Measurements from ENCODE around the gene GSTK1. TPM values are rescaled to one million over a fixed set of nuclear protein-coding genes. Genes with fewer than 3 reads are reported as not detected.
"Not testable (repeated sequence)": the region's sequence is repeated elsewhere in the genome, so short reads cannot be mapped to it uniquely, and the experiment has no call there.

Gene GSTK1
- total RNA-seq, 6 donors from 2014 or later, result 140 to 194 (median 158) TPM

- H3K4me1 ChIP-seq, result peaks cover 18 to 40% (median 25%) of the 10 kb centered on the region in 4 donors
- ATAC-seq (ENCODE audit: low FRiP score in 2 of 2) (no peak), DNase-seq (no peak)
- no peaks in the 10 kb centered on the region for H3K9me3 ChIP-seq
- no peaks in the 10 kb centered on the region for H3K27me3 ChIP-seq
- peak overlapping the region; percentile 88 to 94 (median 92) for H3K27ac ChIP-seq
- 0 to 1% methylated on average over 11 of the region's 11 CpGs for whole genome bisulfite sequencing, 2 donors
- no peak for TF ChIP-seq EP300 (IDR thresholded peaks at IDR 0.05)
- TF ChIP-seq CTCF (IDR thresholded peaks at IDR 0.05), result no peak
- TF ChIP-seq POLR2A (IDR thresholded peaks at IDR 0.05), result no peak
- TF ChIP-seq POLR2AphosphoS5 (IDR thresholded peaks at IDR 0.05), result no peak
- H3K4me3 ChIP-seq, result peak overlapping the region; percentile 84 to 98 (median 89)
- H3K36me3 ChIP-seq, result peaks cover 8 to 22% (median 20%) of the 10 kb centered on the region in 4 donors
Measured at GRCh38 chr7:143288836-143289235, 25.6 kb downstream of the GSTK1 start.

- ATAC-seq (ENCODE audit: low FRiP score in 2 of 2), result no peak
- Histone ChIP-seq H3K4me1 (peaks cover 18 to 40% (median 25%) of the 10 kb centered on the region in 4 donors), H3K4me3 (peak overlapping the region in 3 of 4 donors; percentile 84 to 98 (median 84)), H3K36me3 (peaks cover 14 to 28% (median 25%) of the 10 kb centered on the region in 4 donors), H3K27me3 (no peaks in the 10 kb centered on the region), H3K27ac (peak overlapping the region in 3 of 4 donors; percentile 91 to 94 (median 92)), H3K9me3 (no peaks in the 10 kb centered on the region)
- 20 to 23% methylated on average over 6 of the region's 6 CpGs for WGBS, 2 donors
- DNase-seq, result no peak
- TF ChIP-seq POLR2AphosphoS5 (IDR thresholded peaks at IDR 0.05) (no peak), CTCF (IDR thresholded peaks at IDR 0.05) (no peak), POLR2A (IDR thresholded peaks at IDR 0.05) (no peak), EP300 (IDR thresholded peaks at IDR 0.05) (no peak)
Measured at GRCh38 chr7:143289421-143289820, 26.2 kb downstream of the GSTK1 start.

GRCh38 chr7:143289888-143290287 is 26.6 kb downstream of the GSTK1 start:
- ATAC-seq (ENCODE audit: low FRiP score in 2 of 2); DNase-seq; H3K9me3 ChIP-seq; H3K27ac ChIP-seq; H3K27me3 ChIP-seq: not testable (repeated sequence)
- Histone ChIP-seq H3K4me1 (peaks cover 18 to 40% (median 25%) of the 10 kb centered on the region in 4 donors), H3K36me3 (peaks cover 18 to 33% (median 30%) of the 10 kb centered on the region in 4 donors), H3K4me3 (peak overlapping the region in 2 of 4 donors; percentile 84 to 98)
- 55 to 63% methylated on average over 4 of the region's 4 CpGs for WGBS, 2 donors

GRCh38 chr7:143290293-143290692 is 27.1 kb downstream of the GSTK1 start:
- Histone ChIP-seq H3K36me3 (peaks cover 19 to 37% (median 34%) of the 10 kb centered on the region in 4 donors), H3K27ac (no peak overlapping the region), H3K9me3 (no peaks in the 10 kb centered on the region), H3K4me1 (peaks cover 18 to 40% (median 25%) of the 10 kb centered on the region in 4 donors), H3K27me3 (no peaks in the 10 kb centered on the region), H3K4me3 (peak overlapping the region in 1 of 4 donors; percentile 84)
- ATAC-seq (ENCODE audit: low FRiP score in 2 of 2) (no peak), DNase-seq (no peak)
- 74 to 75% methylated on average over 4 of the region's 4 CpGs for WGBS, 2 donors
- TF ChIP-seq EP300 (IDR thresholded peaks at IDR 0.05) (no peak), POLR2A (IDR thresholded peaks at IDR 0.05) (no peak), CTCF (IDR thresholded peaks at IDR 0.05) (no peak), POLR2AphosphoS5 (IDR thresholded peaks at IDR 0.05) (no peak)

- H3K36me3 ChIP-seq, result peaks cover 26 to 59% (median 47%) of the 10 kb centered on the region in 4 donors
Measured at GRCh38 chr7:143292876-143293275, 29.6 kb downstream of the GSTK1 start.

More at GRCh38 chr7:143292876-143293275, 29.6 kb downstream of the GSTK1 start:
- Histone ChIP-seq H3K9me3 (no peaks in the 10 kb centered on the region), H3K4me1 (peaks cover 19 to 28% (median 22%) of the 10 kb centered on the region in 4 donors), H3K27ac (no peak overlapping the region), H3K27me3 (no peaks in the 10 kb centered on the region), H3K4me3 (no peak overlapping the region)
- DNase-seq (no peak), ATAC-seq (ENCODE audit: low FRiP score in 2 of 2) (no peak)
- TF ChIP-seq EP300 (IDR thresholded peaks at IDR 0.05), result no peak
- TF ChIP-seq CTCF (IDR thresholded peaks at IDR 0.05), result no peak
- no peak for TF ChIP-seq POLR2AphosphoS5 (IDR thresholded peaks at IDR 0.05)
- TF ChIP-seq POLR2A (IDR thresholded peaks at IDR 0.05), result no peak
- 95 to 96% methylated on average over 5 of the region's 5 CpGs for WGBS, 2 donors
